Activated T-cell treated with anti-CD3 and anti-CD28 coated beads for 4 hours (primary cell): ENCODE measurements around the gene ZNF664.

Experiments
- DNase-seq: peaks from one replicate; pipeline ENCODE4 v3.0.0-alpha.2; 2020

The ZNF664 gene

GRCh38 chr12:123960029-123960735, 12.8 kb upstream of the ZNF664 start:
- no peak for DNase-seq

DNA sequence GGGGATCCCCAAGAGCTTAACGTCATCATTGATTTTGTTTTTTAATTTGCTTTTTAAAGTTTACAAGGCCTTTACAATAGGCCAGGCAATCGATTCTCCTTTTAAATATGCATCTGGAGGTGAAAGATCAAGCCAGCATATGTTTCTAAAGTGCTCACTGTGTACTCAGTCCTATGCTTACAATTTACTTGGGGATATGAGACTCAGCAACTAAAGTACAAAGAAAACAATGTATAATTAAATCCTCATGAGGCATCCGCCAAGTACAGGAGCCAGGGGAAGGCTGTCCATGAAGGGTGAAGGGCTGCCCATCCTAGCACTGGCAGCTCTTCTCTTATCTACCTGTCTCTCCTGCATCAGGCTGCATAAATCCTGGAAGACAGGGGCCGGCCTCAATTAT, 12.2 kb upstream of the ZNF664 start:
- no peak for DNase-seq

DNA sequence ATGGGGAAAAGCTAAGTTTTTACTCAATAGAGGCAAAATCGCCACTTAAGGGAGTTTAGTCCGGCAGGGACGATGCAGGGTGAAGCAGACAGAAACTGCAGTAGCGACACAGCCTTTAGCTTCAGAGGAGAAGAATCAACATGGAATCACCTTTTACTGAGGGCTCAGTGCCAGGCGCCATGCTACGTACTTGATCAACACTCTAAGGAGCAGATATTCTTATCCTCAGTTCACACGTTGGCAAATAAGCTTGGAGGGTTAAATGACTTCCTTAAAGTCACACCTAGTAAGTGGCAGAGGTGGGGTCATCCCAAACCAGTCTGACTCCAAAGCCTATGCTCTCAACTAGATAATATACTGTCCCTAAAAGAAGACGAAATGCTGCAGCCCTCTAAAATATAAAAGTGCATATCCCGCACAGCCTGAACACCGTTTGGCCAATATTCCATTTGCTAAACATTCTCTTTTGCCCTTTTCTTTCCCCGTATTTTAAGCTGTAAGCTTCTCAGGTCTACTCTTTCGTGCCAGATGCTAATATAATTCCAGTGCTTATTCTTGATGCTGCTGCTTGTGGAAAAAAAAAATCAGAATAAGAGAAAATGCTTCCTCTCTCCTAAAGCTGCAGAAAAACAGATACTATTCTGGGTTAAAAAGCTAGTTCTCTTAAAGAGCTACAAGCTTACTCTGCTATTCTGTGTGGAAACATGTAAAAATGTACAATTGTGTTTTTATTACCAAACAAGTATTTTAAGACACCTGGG, 11.2 kb upstream of the ZNF664 start:
- DNase-seq: no peak

- DNase-seq: no peak
Measured at GRCh38 chr12:123962513-123962912, 10.5 kb upstream of the ZNF664 start.

DNA sequence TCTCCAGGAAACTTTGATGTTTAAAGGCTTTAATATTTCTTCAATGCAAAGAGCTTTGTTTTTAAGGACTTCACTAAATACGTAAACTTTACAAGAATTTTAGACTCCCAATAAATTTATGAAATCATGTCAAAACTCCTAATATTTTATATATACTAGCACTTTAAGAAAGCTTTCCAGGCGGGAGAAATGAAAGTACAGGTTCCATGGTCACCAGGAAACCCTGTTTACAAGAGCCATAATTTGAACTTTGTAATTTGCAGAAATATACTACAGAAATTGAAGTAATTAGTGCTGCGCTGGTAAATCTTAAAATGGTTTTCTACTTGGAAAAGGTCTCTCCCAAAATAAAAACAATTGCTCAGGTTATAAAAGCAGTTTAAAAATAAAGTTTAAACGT, 9.2 kb upstream of the ZNF664 start:
- no peak for DNase-seq

- DNase-seq: no peak
Measured at GRCh38 chr12:123965382-123965781, 7.6 kb upstream of the ZNF664 start.

GRCh38 chr12:123966596-123966995, 6.4 kb upstream of the ZNF664 start:
- no peak for DNase-seq

- no peak for DNase-seq
Measured at GRCh38 chr12:123967121-123967586, 5.9 kb upstream of the ZNF664 start.

DNA sequence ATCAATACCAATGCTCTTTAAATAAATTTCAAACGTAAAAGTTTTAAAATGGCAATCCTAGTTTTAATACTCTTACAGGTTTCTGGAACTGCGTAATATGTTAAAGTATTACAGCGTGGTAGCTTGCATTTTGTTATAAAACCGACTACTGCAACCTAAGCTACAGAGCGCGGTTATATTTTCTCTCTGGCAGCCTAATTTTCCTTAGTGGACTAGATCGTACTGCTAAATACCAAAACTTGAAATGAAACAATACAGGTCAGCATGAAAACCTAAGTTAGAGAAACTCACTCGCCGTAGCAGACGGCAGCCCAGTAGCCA, 1.6 kb upstream of the ZNF664 start:
- DNase-seq: no peak

- peak; percentile 12 for DNase-seq
Measured at GRCh38 chr12:123971770-123972456, 1.1 kb upstream of the ZNF664 start.

DNA sequence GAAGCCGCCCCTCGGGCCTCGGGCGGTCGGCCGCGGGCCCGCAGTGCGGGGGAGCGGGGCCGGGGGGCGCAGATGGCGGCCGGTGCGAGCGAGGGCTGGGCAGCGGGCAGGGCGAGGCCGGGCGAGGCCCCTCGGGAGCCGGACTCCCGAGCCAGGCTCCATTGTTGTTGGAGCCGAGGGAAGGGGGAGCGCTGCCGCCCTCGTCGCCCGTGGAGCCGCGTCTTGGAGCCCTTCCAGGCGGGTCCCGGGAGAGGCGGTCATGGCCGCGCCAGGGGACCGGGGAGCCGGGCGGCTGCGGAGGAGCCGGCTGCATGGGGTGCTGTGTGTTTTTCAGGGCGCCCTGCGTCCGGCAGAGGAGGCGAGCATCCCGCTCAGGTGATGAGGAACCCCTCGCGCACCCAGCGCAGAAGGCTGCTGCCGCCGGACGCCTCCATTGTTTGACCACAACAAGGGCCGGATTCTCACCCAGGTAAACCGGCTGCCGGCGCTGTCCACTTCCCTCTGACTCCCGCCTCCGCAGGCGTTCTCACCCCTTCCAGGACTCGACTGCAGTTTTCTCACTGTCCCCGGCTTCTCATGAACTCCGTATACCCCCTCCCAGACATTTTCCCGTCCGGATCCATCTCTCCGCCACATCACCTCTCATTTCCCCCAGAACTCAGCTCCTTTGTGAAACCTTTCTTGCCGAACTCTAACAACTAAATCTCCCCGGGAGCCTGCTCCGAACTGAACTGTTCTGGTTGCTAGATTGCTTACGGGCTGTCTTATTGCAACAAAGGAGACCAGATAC, 732 bp downstream of the ZNF664 start:
- DNase-seq: no peak

DNA sequence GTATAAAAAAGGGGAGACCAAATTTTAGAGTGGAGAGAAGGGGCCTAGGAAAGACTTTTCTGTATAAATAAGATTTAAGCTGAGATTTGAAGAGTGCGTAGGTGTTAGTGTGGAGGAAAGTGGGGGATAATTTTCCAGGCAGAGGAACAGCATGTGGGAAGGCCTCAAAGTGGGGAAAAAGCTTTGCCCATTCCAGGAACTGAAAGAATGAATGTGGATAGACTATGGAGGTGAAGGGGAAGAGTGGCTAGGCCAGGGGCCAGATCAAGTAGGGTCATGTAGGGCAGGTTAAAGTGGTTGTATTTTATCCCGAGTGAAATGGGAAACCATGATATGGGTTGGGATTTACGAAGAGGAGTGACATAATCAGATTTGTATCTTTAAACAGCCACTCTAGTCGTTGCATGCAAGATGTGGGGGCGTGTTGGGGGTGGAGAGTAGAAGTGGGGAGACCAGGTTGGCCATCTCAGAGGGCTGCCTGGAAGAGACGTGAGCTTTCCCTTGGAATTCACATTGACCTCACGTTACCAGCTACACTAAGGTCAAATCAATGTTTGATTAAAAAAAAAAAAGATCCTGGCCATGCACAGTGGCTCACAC, 3.3 kb downstream of the ZNF664 start:
- DNase-seq: no peak

DNA sequence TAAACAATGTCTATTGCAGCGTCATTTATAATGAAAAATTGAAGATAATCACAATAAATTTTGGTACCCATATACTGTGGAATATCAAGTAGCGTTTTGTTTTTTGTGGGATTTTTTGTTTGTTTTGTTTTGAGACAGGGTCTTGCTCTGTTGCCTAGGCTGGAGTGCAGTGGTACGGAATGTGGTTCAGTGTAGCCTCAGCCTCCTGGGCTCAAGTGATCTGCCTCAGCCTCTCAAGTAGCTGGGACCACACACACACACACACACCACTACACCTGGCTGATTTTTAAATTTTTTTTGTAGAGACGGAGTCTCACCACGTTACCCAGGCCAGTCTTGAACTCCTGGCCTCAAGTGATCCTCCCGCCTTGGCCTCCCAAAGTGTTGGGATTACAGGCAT, 6.6 kb downstream of the ZNF664 start:
- no peak for DNase-seq

DNA sequence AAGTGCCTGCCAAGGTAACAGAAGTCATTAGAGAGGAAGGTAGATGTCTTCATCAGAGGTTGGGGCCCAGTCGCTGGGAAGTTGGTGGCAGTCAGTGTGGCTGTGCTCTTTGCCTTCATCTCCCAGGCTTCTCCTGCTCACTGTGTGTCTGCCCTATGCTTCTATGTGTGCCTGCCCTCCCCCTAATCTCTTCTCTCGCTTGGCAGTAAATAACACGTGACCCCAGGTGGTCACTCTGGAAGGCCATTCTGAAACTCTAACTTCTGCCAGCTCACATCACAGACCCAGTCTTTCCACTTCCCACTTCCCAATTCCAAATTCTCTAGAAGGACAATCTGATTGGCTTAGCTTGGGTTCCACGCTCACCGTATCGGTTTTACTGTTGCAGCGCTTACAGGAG, 9.3 kb downstream of the ZNF664 start:
- no peak for DNase-seq

DNA sequence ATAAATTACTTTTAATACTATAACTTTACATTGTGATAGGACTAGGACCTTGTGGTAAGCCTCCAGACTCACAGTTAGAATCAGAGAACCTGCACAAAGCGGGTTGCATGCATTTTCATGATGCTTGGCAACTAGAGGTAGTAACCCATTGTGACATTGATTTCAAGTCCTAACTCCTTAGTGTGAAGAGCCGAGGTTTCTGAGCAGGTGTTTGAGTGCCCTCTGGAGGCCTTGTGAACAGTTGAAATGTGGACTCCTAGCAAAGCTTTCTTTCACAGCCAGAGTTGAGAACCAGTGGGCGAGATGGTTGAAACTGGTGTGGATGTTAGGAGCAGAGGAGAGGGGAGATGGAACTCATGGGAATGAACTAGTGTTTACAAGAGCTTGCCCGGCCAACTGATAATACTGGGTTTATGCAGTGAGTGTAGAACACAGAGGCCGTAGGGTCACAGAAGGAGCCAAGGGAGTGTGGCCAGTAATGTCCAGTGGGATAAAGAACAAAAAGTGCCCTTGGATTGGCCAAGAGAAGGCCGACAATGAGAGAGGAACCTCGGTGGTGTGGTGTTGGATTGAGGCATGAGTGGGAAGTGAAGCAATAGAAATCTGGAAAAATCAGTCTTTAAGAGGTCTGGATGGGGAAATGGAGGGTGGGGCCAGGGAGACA, 10.9 kb downstream of the ZNF664 start:
- no peak for DNase-seq

DNA sequence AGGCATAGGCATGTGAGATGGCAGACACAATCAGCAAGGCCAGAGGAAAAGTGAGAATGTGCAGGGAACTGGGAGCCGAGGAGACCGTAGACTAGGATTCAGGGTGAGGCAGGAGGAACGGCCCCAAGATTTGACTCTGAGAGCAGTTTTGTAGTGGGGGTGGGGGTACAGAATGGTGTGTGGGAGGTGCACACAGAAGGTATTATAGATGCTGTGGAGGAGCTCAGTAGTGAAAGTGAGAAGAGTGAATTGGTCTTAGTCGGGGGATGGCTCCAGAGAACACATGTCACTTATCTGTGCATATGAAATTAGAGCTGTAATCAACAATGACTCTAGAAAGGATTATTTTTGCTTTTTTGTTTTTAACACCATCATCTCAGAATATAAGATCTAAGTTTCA, 11.9 kb downstream of the ZNF664 start:
- no peak for DNase-seq

DNA sequence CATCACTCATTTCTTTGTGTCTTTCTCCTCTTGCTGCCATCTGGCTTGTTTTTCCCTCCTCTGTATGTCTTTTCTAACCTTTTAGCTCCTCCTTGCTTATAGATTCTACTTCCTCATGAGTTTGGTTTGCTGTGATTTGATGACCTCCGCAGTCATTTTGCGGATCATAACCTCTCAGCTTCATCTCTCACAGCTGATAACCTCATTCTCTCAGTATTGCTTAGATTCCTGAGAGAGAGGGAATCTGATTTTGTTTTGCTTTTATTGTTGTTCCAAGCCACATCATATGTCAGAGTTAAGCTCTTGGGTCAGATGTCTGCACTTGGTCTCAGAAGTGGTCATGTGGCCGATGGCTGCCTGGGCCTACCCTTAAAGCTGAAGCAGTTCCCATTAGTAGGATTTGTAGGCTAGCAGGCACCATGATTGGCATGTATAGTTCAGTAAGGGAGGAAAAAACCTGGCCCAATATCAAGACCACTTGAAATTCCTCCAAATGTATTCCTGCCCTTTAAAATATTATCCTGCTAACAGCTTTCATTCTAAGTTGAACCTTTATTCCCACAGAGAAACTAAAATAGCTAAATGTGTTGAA, 13.5 kb downstream of the ZNF664 start:
- DNase-seq: no peak

GRCh38 chr12:123987022-123987421, 14.0 kb downstream of the ZNF664 start:
- no peak for DNase-seq

DNA sequence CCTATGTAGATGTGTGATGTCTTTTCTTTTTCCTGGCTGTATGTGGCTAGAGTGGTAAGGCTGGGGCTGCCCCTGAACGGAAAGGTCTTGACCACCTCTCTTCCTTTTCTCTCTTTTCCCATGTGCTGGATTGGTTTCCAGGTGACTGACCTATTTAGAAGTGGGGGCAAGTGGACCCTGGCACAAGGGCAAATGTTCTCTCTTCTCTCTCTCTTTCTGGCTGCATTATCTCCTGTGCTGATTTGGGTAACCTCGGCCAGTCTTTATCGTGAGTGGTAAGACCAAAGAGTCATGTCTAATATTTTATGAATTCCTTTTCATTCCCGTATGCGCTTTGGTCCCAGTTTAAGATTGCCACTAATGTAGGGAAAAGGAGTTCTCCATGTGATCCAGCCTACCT, 16.2 kb downstream of the ZNF664 start:
- DNase-seq: no peak

GRCh38 chr12:123989753-123990152, 16.7 kb downstream of the ZNF664 start:
- no peak for DNase-seq

GRCh38 chr12:123990511-123990910, 17.5 kb downstream of the ZNF664 start:
- DNase-seq: no peak
